HG02571 (cell line): ENCODE measurements around the gene ITPR2.

Experiments
- ATAC-seq: cut with Tn5 transposase; IDR thresholded peaks from one replicate; pipeline ENCODE4 v1.9.1; 2021; ENCODE audit warnings: mild to moderate bottlenecking, moderate library complexity; ENCODE audit not compliant: unreplicated experiment

ITPR2 gene

DNA sequence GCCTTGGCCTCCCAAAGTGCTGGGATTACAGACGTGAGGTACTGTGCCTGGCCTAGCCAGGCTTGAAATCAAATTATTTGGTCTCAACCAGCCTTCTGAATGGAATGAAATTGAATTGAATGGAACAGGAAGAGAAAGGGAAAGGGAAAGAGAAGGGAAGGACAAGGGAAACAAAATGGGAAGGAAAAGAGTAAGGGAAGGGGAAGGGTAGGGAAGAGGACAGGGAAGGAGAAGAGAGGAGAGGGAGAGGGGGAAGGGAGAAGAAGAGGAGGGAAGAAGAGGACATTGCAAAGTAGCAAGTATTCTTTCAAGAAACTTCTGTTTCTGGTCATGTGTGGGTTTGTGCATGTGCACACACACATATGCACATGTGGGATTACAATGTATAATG is 97.8 kb downstream of the ITPR2 start:
- ATAC-seq: no peak

DNA sequence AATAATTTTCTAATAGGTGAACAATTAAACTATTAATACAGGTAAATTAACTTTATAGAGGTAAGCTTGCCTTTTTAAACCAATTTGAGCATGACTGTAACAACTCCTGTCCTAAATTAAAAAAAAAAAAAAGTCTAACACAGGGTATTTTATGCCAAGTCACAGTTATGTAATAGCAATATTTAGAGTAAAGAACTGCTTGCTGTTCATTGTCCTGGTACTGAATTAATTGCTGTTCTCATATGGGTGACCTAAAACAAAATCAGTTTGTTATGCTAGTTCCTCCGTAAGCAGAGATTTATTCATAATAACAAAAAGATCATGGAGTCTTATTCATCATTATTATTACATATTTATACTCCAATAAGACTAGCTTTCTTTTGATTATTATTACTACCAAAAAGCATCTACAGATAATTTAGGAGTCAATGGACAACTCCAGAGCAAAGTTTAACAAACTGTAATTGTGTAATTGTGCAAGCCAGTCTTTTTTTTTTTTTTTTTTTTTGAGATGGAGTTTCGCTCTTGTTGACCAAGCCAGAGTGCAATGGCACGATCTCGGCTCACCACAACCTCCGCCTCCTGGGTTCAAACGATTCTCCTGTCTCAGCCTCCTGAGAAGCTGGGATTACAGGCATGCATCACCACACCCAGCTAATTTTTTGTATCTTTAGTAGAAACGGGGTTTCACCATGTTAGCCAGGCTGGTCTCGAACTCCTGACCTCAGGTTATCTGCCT is 98.3 kb downstream of the ITPR2 start:
- no peak for ATAC-seq

DNA sequence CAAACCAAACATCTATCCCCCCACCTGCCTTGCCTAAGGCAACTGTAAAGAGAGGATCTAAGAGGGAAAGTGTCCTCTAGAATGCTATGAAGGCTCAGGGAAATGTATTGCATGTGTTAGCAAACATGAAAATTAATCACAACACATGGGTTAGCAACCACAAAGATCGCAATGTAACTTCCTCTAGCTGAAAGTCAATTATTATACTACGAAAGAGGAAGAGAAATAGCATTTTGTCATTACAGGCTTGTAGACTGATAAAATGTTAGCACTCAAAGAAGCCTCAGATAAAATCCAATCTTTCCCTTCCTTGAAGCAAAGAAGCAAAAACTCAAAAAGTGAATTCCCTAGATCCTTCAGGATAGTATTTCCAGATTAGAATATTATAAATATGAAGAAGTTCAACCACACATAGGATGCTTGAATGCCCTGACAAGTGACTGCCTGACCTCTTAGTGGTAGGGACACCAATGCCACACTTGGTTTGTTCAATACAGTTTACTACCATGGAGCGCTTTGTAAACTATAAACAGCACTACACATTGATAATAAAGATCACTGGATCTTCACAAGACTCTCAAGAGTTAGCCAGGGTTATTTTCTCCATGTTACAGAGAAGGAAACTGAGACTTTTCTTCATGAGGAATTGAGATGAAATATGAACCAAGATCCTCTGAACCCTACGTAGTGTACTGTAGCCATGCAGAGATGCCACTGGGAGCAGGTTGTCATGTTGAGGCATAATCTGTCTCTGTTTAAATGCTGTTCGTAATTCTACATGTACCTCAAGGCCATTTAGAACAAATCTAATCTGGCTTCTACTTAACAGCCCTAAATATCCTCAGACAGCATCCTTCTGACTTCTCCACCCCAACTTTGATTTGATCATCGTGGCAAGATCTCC is 100.7 kb downstream of the ITPR2 start:
- ATAC-seq: peak; percentile 46

DNA sequence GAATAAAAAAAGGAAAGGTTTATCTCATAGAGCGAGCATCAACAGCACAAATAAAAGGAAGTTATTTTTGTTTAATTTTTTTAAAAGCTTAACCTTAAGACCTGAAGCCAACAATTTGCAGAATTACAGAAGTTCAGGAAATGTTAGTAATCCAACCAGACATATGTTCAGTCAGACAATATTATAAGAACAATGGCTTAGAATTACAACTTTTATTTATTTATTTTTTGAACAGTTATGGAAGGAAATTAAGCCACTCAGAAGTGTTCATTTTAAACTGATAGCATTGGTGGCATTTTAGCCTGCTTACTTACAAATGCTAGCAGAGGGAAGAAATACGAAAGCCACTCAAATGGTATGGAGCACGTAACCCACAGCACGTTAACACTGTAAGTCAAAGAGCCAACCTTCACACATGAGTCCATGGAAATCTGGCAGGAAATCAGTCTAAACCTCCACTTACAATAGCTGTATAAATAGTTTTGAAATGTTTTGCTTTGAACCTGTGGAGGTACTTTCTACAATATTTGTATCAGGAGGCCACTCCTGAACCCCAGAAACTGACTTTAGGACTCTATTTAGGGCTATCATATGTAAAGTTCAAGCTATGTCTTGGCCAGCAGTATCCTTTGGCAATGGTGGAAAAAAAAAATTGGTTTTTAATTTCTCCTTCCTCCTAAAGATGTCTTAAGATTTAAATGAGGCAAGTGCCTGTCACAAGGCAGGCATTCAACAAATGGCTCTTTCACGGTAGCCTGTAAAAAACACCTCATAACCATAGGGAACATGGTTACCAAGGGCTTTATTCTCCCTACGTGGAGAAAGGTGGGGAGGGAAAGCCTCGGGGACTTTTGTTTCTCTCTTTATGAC is 102.3 kb downstream of the ITPR2 start:
- no peak for ATAC-seq

DNA sequence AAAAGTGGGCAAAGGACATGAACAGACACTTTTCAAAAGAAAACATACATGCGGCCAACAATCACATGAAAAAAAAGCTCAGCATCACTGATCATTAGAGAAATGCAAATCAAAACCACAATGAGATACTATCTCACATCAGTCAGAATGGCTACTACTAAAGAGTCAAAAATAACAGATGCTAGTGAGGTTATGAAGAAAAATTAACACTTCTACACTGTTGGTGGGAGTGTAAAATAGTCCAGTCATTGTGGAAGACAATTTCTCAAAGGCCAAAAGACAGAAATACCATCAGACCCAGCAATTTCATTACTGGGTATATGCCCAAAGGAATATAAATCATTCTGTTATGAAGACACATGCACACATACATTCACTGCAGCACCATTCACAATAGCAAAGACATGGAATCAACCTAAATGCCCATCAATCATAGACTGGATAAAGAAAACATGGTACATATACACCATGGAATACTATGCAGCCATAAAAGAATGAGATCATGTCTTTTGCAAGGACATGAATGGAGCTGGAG is 103.8 kb downstream of the ITPR2 start:
- peak; percentile 35 for ATAC-seq

DNA sequence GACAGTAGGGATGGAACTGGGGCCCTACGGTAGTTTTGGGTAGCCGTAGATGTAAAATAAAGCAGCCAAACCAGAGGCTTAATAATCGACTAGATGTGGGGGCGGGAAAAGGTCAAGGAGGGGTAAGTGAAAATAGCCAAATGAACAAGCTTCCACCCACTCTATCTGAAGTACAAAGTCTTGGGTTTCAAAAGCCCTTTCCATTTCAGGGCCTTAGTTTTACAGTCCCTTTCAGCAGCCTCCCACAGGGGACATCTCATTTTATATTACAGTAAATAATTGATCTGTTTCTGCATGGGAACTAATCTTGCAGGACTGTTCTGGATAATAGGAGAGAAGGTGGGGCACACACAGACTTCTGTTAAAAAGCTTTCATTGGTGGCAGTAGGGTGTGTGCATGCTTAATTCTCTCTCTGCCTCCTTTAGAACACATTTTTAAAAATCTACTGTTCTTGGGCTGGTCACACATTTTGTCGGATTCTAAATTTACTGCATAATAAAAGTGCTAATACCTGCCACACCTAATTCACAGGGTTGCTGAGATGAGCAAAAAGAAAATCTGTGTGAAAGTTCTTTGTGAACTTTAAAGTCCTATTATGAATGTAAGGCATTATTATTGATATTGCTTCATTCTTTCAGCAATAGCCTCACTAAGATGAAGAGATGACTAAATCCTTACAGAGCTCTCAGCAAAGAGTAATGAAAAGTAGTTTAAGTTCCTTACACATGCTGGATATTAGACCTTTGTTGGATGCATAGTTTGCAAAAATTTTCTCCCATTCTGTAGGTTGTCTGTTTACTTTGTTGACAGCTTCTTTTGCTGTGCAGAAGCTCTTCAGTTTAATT is 104.6 kb downstream of the ITPR2 start:
- peak; percentile 43 for ATAC-seq

DNA sequence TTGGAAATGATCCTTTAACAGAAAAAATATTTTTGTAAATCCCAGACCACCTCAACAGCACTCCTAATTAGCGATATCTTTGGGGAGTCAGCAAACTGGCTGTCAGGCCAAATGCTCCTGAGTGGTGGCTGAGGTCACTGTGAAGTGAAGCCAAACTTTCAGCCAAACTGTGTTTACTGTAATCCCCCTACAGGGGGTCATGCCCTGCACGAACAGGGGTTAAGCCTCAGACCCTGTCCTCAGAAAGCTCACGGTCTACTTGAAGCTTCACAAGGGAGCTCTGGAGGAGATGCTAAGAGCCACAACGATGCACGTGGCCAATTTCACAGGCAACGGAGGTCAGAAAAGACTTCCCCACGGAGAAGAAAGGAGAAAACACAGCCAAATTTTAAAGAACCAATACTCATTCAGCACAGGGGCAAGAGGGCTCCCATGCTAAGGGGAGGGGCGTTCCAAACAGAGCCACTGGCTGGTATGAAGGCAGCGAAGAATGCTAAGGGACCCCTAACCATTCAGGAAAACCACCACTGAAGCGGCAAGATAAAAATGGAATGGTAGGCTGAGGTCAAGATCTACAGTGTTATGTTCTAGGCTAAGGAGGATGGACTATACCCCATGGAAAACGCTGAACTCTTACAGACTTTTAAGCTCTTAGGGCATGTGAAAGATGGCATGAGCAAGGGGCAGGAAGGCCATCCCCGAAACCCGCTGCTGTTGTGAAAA is 105.4 kb downstream of the ITPR2 start:
- no peak for ATAC-seq

DNA sequence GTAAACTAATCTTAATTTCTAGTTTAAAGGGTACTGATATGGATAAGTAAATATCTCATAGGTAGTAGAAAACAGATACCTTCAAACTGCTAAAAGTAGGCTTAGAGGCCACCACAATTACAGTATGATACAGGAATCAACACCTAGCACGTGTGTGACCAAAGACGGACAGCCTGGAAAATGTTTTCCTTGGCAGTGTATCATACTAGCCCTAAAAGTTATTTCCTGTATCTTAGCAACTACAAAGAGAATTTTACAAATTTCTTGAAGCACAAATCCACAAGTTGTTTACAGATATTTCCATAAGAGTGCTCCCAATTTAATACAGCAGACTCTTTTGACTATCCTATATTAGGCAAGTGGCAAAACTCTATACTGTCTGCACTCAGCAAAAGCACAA is 106.0 kb downstream of the ITPR2 start:
- ATAC-seq: no peak

DNA sequence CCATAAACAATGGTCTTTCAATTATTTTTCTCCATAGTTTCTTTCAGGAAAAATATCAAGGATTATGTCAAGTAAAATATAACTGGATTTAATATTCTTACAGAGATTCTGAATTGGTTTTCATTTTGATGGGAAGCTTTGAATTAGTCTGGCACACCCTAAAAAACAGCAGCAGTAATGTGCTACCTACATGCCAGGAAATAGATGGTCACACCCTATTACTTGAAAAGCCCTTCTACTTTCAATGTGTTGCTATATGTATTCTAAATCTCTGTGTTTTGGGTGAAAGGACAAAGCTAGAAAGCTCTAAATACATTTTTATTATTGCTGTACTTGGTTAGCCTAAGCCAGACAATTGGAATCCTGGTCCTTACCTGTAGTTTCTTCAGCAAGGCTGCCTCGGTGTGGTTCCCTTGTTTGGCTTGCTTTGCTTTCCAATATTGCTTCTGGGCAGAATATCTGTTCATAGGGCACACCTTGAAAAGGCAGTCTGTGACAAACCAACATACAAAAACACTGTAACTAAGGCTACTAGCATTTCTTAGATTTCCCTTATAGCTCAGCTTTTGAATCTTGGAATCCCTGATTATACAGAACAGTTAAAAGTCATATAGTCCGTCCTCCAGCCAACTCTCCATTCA is 107.6 kb downstream of the ITPR2 start:
- ATAC-seq: no peak

DNA sequence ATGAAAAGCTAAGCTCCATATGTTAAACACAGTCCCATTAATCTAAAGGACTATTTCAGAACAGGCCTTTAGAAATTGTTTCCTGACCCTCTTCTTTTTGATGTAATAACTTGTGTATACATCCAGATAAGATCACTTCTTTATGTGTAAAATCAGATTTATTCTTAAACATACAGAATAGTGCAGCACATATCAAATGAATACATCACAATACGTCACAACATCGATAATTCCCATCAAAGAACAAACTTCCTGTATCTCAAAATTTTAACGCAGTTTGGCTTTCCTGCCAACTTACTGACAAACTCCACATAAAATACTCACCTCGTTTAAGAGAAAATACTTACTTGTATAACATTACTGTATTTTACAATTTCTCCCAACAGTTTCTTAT is 108.7 kb downstream of the ITPR2 start:
- no peak for ATAC-seq

DNA sequence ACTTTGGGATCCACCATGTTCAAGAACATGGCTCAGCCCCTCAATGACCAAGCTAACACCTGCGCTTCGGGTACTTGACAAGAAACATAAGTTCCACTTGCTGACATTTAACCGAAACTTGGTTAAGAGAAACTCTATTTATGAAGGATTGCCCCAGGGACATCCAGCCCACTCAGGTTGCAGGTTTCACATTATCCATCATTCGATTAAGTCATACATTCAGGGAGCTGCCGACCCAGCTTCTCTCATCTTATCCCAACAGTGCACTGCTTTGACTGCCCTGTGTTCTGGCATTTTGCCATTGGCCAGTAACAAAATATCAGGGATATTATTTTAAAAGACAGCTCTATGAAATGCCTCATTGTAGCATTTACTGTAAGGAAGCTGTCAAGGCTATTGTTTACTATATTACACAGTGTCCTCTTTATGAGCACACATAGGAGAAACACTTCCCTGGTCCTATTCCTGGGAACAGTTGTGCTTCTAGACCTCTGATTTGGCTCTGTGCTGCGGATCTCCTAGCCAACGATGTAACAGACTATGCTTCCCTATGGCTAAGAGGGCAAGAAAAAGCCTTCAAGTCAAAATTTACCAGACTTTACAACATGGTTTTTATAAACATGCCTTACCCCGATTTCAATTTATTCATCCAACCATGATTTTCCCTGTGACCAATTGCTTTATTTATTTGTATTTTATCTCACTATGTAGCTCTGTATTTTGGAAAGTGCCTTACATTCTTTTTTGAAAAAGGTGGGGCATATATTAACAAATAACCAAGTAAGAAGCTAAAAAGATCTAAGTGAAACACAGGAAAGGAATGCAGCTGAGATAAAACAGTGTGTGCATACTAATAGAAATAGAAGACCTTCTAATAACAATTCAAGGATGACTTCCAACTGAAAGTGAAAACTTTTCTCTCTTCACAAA is 109.3 kb downstream of the ITPR2 start:
- no peak for ATAC-seq

DNA sequence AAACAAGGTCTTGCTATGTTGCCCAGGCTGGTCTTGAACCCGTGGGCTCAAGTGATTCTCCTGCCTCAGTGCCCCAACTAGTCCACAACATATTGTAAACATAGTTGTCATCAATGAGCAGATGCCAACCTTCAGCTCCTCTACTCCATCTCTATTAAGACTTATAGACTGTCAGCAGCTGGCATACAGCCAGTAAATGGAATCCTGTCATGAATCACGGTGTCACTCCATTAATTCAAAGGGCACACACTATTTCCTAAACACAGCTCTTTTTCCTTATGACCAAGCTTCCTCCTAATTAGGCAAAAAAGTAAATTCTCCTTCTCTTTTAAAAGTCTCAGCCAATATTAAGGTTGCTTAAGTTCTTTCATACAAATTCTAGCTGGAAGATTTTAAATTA is 111.2 kb downstream of the ITPR2 start:
- ATAC-seq: no peak

DNA sequence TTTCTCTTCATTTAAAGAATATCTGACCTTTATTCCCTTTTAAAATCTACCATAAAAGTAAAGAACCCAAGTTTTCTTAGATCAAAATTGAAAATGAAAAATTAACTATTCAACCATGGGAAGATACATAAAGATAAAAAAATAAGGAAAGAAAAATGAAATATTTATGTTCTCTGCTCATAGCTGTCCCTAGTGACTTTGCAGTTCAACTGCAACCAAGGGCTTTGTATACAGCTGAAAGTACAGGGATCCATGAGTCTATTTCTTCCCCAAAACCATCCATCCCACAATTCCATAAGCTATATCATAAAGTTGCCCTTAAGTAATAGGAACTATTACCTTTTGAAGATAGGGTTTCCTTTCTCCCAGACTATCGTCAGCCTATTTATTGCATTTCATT is 113.1 kb downstream of the ITPR2 start:
- ATAC-seq: no peak

DNA sequence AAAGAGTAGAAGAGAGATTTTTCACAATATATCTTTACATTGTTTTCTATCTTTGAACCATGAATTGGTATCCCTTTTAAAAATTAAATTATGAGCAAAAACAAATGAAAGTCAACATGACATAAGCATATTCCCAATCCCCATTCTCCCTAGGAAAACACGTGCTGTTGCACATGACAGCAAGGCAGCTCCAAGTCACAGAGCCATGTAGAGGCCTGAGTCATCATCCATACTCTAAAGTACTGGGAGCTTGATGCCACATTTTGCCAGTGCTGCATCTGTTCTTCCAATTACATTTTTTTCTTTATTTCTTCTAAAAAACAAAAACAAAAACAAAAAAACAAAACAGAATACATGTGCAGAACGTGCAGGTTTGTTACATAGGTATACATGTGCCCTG is 115.2 kb downstream of the ITPR2 start:
- no peak for ATAC-seq

DNA sequence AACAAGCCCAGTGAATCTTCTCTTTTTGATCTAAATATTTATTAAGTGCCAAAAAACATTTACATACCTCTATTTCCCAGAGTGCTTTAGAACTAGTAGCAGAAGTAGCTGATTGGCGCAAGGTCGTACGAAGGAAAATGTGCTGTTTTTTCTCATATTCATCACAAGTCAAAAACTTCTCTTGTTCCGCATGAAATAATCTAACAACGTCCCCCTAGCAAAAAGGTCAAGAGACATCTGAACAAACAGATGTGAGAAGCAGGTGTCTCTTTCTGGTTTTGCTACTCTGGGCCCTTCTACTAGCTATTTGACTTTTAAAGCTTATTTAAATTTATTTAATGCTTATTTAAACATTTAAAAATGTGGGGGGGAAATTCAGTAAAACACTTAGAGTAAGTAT is 117.8 kb downstream of the ITPR2 start:
- ATAC-seq: no peak

DNA sequence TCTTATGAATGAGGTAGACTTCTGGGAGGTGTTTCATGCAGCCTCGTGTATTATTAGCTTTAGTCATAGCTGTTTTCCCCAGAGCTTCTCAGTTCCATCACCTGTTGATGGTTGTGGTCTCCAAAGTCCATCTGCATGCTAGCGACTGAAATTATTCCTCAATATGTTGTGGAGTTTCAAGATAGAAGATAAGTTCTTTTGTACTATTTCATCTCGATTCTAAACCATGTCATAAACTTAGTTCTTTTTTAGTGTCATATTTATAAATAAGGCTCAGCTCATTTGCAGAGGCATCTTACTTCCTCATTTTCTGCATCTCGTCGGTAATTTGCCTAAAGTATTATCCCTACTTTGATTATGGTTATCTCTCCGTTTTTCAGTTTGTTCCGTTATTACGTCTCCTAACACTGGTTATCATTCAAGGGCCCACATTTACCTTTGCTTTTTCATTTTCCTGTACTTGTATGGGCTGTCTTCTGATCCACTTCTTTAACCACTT is 119.1 kb downstream of the ITPR2 start:
- ATAC-seq: peak; percentile 80

DNA sequence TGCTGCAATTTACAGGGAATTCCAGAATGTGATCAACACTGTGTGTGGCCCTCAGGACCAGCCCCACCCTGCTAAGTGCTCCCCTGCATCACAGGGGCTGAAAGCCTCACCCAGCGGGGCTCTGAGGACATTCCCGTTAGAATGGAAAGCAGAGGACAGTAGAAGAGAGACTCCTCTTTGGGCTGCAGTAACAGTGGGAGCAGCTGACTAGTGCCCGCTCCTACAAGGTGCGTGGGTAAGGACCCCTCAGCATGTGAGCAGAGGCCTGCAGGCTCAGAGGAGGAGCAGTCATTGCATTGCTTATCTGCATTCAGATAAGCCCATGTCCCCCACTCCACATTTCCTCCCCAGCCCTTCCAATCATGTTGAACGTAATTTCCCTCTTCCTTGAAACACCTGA is 120.1 kb downstream of the ITPR2 start:
- ATAC-seq: no peak

DNA sequence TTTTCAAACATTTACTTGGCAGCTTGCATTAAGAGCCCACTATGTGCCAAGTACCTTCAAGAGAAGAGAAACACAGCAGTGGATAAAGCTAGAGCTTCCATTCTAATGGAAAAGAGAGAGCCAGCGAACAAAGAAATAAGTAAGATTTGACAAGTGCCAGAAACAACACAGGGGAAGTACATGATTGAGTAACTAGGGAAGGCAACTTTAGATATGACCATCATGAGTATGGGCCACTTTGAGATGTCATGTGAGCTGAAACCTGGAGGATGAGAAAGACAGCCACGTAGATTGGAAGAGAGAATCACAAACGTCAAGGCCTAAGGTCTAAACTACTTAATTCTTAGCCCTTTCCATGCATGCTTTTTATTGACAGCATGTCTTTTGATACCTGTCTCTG is 121.4 kb downstream of the ITPR2 start:
- no peak for ATAC-seq
